Body of pancreas (tissue), 4 donors: ENCODE measurements around the gene VAMP2.

Source experiments
- POLR2A ChIP-seq, 3 donors: fragments of 450-650 bp; IDR thresholded peaks; one replicate each; pipeline ENCODE4 v1.6.1; 2016; ENCODE audit warnings: antibody characterized with exemption in 3 of 3, mild to moderate bottlenecking in 2 of 3
- TF ChIP-seq, protein P1 (sequence below), 7 experiments: fragments of 450-650 bp in 4 of 7; fragments of 200-600 bp in 3 of 7; sonication (generic) in 3 of 7; IDR thresholded peaks; one replicate each; pipeline ENCODE4 v1.5.1; 2016 to 2019; ENCODE audit warnings: antibody characterized with exemption in 7 of 7

GRCh38 chr17:8147805-8148404, 14.8 kb downstream of the VAMP2 start:
- TF ChIP-seq POLR2A (IDR thresholded peaks at IDR 0.05): peak in 1 of 3 donors; percentile 1
- TF ChIP-seq, protein P1, sequence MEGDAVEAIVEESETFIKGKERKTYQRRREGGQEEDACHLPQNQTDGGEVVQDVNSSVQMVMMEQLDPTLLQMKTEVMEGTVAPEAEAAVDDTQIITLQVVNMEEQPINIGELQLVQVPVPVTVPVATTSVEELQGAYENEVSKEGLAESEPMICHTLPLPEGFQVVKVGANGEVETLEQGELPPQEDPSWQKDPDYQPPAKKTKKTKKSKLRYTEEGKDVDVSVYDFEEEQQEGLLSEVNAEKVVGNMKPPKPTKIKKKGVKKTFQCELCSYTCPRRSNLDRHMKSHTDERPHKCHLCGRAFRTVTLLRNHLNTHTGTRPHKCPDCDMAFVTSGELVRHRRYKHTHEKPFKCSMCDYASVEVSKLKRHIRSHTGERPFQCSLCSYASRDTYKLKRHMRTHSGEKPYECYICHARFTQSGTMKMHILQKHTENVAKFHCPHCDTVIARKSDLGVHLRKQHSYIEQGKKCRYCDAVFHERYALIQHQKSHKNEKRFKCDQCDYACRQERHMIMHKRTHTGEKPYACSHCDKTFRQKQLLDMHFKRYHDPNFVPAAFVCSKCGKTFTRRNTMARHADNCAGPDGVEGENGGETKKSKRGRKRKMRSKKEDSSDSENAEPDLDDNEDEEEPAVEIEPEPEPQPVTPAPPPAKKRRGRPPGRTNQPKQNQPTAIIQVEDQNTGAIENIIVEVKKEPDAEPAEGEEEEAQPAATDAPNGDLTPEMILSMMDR (IDR thresholded peaks at IDR 0.05): no peak
